HG02642 (cell line): Measurements from ENCODE around the gene PRDM16.

Experiments used
- ATAC-seq: cut with Tn5 transposase; IDR thresholded peaks from one replicate; pipeline ENCODE4 v1.9.1; 2021; ENCODE audit warnings: mild to moderate bottlenecking; ENCODE audit not compliant: unreplicated experiment, poor library complexity

The PRDM16 gene

DNA sequence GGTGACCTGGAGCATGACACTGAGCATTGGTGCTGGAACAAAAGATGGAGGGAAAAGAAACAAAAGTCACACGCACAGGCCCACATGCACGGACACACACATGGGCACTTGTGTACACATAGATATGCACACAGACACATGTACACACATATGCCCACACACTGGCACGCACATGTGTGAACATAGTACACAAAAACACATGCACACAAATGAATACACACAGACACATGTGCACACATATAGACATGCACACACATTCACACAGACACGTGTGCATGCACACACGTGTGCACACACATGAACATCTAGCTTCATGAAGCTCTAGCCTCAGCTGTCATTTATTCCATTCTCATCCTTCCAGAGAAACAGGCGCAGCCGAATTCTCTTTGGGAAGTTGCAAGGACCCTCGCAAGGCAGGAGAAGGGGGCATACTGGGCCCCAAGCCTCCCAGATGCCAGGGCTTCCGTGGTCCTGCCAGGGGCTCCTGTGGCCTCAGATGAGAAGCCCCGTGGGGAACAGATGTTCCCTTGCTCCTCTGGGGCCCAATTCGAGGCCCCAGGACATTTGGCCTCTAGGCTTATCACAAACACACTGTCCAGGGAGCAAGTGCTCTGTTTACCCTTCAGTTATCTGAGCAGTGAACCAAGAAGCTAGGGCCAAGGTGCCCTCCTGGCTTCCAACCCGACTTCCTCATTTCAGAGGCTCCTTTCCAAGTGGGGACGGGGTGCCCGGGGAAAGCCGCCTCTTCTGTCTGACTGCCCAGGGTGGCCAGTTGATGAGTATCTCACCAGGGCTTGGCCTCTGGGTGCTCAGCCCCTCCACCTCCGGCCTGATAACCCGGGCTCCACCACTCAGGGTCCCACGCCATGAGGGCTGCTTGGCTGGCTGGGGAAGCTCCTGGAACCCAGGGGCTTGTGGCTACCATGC lies 269.1 kb downstream of the PRDM16 start:
- ATAC-seq = no peak

DNA sequence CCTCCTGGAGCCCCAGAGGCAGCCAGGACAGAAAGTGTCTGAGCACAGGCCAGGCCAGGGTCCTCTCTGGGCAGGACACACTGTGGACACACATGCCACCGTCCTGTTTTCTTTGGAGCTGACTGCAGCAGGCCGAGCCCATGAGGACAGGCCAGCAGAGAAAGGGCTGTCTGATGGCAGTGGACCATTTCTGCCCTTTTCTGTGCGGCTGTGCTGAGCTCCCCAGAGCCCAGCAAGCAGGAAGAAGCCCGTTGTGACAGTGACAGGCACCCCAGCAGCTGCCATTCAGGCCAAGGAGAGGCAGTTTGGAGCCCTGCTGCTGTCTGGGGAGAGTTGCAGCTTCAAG lies 269.7 kb downstream of the PRDM16 start:
- ATAC-seq = no peak

DNA sequence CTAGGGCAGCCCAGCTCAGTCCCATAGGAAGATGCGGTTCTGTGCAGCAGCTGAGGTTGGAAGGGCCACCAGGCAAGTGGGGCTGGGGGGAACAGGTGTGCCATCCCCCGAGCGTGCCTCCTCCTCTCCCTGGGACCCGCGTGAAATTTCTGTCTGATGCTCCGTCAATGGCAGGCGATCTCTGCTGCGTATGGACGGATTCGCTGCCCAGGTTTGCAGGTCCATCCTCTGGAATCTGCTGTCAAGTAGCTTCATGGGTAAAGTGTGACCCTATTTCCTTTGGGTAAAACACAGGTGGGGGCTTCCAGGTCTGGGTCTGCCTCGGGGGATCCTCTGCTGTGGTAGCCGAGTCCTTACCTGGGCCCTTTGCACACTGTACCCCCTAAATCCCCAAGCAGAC lies 270.9 kb downstream of the PRDM16 start:
- ATAC-seq = no peak

DNA sequence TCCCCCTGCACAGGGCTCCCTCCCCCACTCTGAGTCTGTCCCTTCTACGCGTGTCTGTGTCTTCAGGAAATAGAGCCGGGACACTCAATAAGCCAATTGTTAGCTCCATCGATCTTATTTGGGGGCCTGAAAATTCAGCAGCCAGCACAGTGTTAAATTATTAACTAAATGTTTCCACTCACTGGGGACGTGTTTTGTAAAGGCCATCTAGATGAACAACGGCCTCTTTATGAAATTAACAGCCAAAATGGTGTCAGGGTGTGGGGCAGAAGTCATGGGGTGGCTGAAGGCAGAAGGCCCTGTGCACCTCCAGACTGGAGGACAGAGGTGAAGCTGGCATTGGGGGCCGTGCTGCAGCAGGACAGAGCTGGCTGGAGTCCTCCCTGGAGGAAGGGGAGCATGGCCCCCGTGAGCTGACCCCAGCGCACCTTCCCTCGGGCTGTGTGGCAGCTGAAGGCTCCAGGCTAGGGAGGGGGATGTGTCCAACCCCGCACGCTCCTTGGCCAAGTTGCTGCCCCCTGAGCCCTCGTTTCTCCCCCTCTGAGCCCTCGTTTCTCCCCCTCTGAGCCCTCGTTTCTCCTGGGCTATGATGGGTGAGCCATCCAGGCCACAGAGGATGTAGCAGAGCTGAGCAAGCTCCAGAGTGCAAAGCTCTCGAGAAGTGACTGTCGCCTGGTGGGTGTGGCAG lies 271.7 kb downstream of the PRDM16 start:
- no peak for ATAC-seq

DNA sequence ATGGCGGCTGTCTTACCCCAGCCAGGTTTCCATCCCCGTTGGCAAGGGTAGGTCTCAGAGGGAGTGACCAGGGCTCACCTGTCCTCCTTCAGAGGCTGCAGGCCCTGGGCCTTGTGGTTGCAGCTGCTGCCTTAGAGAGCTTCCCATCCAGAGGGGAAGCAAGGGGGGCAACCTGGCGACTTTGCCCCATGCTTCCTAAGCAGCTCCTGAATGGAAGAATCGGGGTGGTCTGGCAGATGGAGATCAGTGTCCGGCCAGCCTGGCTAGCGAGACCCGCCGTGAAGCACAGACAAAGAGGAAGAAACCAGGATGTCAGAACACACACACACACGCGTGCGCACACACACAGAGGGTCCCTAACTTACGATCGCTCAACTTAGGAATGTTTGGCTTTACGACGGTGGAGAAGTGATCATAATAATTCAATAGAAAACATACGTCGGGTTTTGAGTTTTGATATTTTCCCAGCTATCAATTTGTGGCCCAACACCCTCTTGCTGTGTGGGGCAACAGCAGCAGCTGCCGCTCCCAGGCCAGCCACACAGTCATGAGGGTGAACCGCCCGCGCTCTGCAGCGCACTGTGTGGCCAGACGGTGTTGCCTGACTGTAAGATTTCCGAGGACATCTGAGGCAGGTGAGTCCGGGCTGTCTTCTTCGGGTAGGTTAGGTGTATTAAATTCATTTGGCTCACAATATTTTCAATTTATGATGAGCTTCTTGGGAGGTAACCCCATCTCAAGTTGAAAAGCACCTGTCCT lies 272.4 kb downstream of the PRDM16 start:
- no peak for ATAC-seq

DNA sequence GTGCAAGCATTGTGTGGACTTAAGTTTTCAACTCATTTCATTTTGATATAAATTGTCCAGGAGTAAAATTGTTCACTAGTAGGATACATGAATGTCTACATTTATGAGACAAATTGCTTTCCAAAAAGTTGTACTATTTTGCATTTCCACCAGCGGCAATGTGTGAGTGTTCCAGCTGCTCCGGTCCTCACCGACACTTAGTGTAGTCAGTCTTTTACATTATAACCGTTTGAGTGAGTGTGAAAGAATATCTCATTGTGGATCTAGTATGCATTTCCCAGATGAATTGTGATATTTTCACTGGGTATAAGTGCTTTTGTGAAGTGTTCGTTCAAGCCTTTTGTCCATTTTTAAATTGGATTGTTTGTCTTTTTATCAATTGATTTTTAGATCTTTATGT lies 274.0 kb downstream of the PRDM16 start:
- no peak for ATAC-seq

DNA sequence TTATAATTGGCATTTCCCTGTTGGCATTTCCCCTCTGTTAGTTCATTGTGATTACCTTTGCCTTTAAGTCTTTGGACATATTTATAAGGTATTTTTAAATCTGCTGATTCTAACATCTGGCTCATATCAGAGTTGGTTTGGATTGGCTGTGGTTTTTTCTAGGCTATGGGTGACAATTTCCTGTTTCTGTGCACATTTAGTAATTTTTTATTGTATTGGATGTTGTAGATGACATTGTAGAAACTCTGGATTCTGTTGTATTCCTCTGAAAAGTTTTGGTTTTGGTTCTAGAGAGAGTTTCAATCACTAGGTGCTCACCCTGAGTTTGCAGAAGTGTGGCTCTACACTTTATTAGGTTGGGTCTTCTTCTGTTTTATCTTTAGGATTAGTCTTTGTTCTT lies 275.4 kb downstream of the PRDM16 start:
- ATAC-seq = no peak

DNA sequence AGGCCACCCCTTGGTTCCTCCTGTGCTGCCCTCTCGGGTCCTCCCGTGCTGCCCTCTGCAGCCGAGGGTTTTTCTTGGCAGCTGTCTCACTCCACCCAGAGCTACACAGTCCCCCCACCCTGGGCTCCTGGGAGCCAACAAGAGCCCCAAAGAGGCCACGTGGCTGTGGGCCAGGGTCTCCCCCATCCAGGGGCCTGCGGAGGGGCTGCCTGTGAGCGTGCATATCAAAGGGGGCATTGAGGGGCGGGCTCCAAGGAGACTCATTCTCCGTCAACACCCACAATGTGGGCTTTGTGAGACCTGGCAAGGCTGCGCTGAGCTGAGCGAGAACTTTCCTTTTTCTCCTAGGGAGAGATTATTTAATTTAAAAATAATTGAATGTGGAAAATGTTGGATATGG lies 276.8 kb downstream of the PRDM16 start:
- ATAC-seq = no peak

DNA sequence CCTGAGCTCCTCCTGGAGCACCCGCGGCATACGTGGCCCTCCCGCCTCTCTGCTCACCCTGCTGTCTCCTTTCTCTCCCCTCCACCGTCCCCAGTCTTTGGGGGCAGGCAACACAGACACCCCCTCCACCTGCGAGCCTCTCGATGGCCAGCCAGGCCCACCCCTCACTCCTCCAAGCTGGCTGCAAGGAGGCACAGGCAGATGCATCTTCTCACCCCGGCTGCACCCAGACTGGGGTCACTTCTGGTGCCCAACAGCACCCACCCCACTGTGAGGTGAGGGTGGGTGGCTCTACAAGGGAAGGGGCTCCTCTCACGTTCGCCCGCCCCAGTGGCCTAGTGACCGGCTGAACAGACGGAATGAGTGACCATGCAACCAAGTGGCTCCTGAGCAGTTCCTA lies 277.5 kb downstream of the PRDM16 start:
- no peak for ATAC-seq

DNA sequence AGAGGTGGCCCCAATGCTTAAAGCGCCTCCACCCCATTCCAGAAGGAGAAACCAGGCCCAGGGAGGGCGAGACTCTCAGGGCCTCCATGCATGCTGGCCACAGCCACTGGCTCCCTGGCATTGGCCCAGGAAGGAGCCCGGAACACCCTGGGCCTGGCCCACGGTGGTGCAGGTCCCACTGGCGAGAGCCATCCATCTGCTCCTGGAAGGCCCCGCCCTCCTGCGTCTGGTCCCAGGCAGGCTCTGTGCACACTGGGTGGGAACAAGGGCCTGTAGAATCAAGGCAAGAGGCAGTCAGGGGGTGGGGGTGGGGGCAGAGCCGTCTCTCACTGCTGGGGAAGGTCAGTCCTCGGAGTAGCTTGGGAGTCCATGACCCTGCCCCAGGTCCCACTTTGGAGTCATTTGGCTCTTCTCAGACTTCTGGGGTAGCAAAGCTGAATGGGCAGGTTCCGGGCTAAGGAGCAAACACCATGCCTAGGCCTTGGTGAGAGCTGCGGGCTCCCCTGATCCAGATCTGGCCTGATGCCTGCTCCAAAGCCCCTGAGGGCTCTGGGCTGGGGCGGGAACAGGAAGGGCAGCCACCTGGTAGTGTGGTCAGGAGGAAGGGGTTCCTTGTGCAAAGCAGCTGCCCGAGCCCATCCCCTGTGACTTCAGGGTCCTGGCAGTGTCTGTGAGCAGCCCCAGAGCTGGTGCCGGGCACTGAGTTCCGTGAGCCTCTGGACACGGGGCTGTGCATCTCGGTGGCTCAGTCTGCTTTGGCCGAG lies 278.4 kb downstream of the PRDM16 start:
- ATAC-seq = no peak

DNA sequence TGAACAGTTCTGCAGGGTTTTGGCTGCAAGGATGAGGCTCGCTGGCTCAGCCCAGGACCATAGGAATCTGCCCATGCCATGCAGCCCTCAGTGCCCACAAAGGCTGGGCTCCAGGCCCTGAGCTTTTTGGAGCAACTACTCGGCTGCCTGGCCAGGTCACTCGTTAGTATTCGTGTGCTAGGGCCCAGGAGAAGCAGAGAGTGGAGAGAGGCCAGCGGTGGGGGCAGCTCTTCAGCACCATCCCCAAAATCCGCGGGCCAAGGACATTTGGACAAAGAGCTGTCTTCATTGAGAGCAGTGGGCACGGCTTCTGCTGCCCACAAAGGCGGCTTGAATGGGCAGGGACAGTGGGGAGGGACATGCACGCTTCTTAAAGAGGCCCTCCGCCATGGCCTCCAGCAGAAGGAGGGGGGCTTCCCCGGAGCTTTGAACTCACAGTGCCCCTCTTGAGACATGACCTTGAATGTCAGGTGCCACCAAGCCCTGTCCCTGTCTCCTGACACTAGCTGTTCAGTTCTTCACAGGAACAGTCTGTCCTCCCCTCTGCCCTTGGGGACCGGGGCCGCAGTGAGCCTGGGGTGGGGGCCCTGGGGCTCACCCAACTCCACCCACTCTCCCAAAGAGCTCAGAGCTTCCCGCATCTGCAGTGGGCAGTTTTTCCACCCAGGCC lies 279.3 kb downstream of the PRDM16 start:
- ATAC-seq = no peak

DNA sequence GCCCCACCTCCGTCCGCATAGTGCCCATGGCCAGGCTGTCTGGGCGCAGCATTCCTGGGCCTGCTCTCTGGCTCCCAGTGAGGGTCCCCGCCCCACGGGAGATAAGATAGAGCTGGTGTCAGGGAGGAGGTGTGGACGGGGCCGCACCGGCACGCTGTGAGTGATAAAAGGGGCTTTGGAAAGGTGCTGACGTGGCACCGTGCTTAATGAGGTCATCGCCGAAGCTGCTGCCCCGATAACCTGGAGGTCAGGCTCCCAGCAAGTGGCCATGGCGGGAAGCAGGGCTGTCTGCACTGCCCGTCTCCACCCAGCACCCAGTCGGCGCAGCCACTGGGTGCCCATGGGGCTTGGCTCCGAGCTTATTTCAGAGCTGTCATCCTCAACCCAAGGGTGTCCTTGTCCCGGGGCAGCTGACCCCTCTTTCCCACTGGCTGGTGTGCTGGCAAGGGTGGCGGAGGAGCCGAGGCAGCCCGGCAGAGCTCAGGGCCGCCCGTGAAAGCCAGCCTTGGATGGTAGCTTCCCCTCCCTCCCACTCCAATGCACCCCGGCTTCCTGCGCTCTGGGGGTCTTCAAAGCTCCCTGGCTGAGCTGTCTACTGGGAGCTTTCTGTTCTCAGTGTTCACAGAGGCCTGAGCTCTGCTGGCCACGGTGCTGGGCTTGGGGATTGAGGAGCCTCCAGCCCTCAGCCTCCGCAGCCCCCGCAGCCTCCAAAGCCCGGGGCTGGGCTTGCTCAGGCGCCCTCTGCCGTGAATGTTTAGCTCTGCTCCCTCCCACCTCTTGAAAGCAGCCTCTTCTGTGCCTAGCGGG lies 280.4 kb downstream of the PRDM16 start:
- no peak for ATAC-seq

DNA sequence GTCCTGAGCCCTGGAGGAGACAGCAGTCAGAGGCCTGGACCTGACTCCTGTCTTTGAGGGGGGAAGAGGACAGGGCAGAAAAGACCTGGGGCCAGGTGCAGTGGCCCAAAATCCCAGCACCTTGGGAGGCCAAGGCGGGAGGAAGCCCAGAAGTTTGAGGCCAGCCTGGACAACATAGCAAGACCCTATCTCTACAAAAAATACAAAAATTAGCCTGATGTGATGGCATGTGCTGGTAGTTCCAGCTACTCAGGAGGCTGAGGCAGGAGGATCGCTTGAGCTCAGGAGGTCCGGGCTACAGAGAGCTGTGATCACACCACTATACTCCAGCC lies 280.9 kb downstream of the PRDM16 start:
- ATAC-seq = no peak

DNA sequence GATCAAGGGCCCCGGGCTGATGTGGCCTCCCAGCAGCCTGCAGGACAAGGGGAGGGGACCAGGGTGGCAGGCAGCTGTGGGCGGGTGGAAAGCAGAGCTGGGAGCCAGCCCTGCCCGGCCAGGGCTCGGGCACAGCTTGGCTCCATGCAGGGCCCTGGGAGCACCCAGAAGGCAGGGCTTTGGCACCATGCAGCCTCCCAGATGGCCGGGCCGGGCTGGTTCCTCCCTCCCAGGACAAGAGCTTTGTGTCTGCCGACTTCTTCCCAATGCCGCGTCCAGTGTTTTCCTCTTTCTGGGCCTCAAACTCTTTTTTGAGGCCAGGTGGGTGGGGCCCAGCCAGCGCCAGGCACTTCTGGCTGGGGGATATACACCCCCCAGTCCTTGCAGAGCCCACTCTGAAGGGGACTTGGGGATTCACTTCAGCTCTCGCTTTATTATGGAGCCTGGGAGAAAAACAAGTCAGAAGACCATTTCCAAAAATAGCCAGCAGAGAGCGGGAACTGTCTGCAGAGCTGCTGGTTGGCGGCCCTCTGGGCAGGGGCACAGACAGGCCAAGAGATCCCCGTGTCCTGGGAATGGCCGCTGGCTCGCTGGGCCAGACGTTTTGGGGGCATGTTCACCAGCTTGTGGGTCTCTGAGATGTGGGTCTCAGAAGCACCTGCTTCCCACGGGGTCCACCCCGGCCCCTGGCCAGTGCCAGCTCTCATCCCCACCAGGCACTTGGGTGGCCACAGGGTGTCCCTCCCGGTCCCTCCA lies 281.7 kb downstream of the PRDM16 start:
- ATAC-seq = no peak

DNA sequence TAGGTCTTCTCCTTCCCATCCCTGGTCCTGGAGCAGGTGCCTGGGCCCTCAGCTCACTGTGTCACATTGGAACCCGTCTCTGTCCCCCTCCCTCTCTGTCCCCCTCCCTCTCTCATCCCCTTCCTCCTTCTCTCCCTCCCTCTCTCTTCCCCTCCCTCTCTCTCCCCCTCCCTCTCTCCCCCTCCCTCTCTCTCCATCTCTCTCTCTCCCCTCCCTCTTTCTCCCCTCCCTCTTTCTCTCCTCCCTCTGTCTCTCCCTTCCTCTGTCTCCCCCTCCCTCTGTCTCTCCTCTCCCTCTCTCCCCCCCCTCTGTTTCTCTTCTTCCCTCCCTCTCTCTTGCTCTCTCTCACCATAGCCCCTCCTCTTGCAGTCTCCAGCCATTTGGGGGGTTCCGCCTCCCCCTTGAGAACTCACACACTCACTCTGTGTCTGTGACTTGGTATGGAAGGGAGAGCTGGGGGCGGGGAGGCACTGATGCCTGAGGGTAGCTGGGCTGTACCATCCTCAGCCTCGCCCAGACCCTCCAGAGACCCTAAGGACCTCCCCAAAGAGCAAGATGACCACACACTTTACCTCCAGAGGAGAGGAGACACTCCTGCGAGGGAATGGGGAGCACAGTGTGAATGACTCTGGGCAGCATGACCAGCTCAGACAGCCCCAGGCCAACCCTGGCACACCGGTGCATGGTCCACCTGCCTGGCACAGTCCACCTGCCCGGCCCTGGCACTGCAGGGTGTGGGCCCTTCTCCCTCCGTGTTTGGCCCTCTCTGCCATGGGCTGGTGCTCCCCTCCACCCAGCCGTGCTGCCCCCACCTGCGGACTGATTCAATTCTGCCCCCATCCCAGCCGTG lies 282.7 kb downstream of the PRDM16 start:
- ATAC-seq = no peak

DNA sequence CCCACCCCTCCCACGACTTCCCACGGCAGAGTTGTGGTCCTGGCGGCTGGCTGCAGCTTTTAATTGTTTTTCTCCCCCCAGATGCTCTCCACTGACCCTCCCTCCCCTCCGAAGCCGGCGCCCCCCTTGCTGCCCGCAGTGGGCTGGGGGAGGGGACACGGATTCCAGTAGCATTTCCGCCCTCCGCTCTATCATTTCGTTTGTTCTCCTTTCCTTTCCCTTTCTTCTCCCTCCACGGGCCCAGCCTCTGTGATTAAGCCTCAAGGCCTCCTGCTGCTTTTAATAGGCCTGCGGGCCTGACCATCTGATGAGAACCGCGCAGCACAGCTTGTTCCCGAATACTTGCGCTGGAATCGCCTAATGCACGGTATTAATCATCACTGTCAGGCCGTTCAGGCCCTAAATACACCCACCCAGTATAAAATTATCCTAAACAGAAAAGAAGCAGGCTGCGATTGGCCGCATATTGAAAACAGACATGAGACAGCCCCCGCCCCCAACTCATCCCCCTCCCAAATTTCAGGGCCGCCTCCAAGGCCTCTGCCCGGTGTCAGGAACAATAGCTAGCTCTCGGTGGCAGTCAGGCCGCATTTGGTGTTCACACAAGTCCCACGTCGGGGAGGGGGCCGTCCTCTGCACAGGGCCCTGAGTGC lies 283.4 kb downstream of the PRDM16 start:
- no peak for ATAC-seq

DNA sequence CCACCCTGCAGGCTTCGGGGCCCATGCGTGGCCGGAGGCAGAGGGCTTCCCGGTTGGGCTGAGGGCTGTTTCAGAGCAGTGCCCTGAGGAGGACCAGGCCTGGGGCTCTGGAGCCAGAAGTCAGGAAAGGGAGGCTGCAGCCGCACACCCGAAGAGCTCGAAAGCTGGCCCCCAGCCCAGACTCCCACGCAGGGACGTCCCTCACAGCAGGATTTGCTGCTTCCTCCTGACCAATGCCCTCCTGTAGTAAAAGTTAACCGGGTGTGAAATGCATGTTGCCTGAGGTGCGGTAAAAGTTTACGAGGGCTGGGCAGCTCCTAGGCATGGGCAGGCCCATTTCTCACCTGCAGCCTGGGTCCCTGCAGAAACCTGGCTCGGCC lies 283.9 kb downstream of the PRDM16 start:
- no peak for ATAC-seq
